NCI-H2196 treated with DMSO at 0.1 percent for 48 hours (cell line): ENCODE results near the gene FAM216B.
"Not testable (repeated sequence)": the region's sequence is repeated elsewhere in the genome, so short reads cannot be mapped to it uniquely, and the experiment has no call there.

Experiments
- DNase-seq: peaks from one replicate; lab custom pipeline; 2025; ENCODE audit not compliant: unreplicated experiment; lab: John Stamatoyannopoulos, UW

Gene FAM216B

DNA sequence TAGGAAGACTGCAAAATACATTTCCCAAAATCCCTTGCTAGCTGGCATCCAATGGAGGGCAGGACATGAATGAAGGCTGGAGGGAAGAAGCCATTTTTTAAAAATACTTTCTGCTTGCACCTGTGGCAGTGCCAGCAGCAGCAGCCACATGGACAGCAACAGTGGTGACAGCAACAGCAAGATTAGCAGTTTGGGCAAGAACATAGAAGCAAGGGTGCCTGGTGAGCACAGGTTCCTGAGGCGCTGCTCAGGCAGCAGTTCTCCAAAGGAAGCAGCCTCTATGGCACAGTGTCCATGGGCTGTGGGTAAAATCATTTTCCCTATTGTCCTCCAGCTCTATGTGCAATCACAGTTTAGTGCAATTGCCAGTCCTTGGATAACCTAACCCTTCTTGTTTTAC is 1.3 kb upstream of the FAM216B start:
- DNase-seq = no peak

DNA sequence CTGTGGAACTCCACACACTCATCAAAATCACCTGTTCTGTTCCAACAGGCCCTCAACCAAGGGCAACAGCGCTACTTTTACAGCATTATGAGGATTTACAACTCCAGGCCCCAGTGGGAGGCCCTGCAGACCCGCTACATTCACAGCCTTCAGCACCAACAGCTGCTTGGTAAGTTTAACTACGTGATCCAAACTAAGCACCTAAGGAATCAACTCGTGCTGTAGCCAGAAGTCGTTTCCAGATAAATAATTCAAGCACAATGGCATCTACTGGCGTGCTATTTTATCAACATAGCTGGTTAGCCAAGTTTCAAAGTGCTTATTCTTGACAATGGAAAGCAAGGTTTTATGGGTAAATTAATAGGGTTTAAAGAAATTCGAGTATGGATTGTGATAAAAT is 5.3 kb downstream of the FAM216B start:
- no peak for DNase-seq

DNA sequence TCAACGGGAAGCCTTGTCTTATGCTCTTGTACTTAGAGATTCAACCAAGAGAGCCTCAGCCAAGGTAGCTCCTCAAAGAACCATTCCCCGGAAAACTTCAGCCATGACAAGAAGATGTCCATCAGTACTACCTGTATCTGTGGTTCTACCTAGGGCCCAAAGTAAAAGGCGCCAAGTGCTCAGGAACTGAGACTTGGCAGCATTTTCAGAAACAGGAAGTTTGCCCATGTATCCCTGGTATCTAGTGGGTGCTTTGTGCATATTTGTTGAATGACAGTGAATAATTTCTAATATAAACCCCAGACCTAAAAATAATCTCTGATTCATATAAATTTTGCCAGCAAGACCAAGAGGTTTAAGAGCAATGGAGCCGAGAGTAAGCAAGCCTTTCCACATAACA is 7.2 kb downstream of the FAM216B start:
- no peak for DNase-seq

- no peak for DNase-seq
Observed at GRCh38 chr13:42792154-42792553, 10.8 kb downstream of the FAM216B start.

GRCh38 chr13:42794577-42795275 is 13.3 kb downstream of the FAM216B start:
- no peak for DNase-seq

- no peak for DNase-seq
Observed at GRCh38 chr13:42795666-42796065, 14.3 kb downstream of the FAM216B start.

GRCh38 chr13:42796747-42797356 is 15.5 kb downstream of the FAM216B start:
- no peak for DNase-seq

DNA sequence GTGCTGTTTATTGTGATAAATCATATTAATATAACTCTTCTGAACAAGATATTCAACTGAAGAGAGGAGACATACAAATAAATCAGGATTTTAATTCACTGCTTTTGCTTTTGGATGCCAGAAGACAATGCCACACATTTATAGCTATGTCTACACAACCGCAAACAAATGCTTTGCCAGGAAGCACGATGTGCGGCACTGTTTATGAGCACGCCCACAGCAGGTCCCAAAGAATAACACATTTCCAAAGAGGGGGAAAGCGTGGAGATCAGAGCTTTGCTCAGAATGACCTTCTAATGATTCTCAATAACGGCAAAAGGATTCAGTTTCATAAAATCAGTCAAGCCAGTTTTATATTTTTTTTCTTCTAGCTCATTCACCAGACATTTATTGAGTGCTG is 16.7 kb downstream of the FAM216B start:
- DNase-seq = no peak

- DNase-seq = no peak
Observed at GRCh38 chr13:42800109-42800643, 18.8 kb downstream of the FAM216B start.

GRCh38 chr13:42803563-42804204 is 22.3 kb downstream of the FAM216B start:
- no peak for DNase-seq

DNA sequence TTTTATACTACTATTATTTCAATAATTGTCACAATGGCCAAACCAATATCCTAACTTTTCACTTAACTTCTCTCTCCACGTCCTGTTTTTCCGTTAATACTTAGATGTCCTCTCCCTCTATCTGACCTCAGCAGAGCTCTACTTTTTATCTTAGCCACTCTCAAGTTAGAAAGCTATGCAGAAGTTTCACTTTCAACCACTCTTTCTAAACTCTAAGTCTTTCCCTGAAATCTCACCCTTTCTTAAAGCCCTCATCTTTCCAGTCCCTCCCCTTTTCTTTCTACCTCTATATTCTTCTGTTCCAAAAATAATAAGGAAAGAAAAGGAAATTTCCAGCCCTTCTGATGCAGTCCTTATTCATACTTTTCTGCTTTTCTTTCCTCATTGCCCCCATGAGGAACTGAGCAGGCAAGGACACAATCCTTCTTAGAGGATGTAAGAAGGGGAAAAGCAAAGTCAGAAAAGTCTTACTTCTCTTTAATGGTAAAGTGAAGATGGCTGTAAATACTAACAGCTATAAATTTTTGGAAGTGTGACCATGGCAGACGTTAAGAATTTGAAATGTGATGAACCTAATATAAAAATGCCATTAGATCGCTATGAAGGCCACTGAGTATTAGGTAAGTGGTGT is 23.0 kb downstream of the FAM216B start:
- no peak for DNase-seq

GRCh38 chr13:42807241-42807640 is 25.9 kb downstream of the FAM216B start:
- no peak for DNase-seq

- no peak for DNase-seq
Observed at GRCh38 chr13:42807866-42808265, 26.5 kb downstream of the FAM216B start.

DNA sequence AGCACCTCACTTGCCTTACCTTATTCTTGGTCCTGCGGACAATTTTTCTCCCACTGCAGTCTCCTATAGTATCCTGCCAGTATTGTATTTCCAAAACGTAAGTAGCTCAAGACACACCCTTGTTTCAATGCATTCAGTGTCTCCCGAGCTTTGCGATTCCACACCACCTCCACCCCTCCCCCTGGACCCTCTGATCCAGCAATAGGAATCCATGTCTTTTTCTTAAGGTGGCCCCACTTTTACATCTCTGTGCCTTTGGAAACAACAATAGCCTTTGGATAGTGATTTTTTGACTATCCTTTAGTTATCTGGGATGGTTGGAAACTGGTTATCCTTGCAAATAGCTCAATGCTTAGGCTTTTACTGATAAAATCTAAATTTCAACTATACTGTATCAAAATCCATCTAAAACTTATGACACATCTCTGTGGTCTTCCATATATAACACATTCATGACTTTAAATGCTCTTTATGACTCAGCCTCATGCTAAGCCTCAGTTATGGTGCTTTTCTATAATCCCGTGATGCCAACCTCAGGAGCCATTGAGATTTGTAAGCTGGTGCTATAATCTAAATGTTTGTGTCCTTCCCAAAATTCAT is 27.1 kb downstream of the FAM216B start:
- no peak for DNase-seq

DNA sequence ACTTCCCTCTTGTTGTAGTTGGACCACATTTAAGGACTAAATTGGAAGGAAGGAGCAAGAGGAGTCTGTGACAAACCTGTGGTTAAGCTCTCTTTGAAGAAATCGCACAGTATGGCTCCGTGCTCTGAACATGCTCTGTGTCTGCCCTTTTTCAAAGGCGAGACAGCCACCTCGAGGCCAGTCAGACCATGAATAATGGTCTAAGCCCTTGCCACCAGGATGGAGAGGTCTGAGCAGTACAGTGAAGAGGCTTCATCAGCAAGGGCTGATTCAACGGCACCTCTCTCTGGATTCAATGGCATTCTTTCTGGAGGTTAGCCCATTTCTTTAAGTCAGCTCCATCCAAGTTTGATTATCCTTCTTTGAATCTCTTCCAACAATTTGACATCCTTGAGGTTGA is 30.9 kb downstream of the FAM216B start:
- DNase-seq = no peak

DNA sequence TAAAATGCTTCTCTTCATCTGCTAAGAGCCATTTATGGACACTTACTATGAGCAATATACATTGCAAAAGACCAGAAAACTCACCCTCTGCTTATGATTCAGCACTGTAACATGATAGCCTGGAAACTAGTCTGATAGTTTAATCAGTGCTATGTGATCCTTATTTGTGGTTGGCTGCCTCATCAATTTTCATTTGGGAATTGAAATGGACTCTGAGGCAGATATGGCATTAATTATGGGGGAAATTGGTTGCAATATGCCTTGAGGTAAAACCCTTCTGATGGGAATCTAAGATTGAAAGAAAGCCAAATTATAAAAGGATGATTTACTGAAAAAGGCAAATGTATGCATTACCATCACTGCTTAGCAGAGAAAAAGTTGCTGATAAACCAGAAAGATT is 33.5 kb downstream of the FAM216B start:
- DNase-seq = no peak

- DNase-seq = no peak
Observed at GRCh38 chr13:42815681-42816080, 34.3 kb downstream of the FAM216B start.

GRCh38 chr13:42816538-42816937 is 35.2 kb downstream of the FAM216B start:
- DNase-seq = no peak

DNA sequence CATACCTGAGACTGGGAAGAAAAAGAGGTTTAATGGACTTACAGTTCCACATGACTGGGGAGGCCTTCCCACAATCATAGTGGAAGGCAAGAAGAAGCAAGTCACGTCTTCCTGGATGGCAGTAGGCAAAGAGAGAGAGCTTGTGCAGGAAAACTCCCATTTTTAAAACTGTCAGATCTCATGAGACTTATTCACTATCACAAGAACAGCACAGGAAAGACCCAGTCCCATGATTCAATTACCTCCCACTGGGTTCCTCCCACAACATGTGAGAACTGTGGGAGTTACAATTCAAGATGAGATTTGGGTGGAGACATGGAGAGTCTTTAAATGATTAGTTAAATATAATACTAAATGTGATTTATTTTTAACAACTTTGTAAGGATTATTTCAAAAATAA is 38.3 kb downstream of the FAM216B start:
- not testable (repeated sequence) for DNase-seq

DNA sequence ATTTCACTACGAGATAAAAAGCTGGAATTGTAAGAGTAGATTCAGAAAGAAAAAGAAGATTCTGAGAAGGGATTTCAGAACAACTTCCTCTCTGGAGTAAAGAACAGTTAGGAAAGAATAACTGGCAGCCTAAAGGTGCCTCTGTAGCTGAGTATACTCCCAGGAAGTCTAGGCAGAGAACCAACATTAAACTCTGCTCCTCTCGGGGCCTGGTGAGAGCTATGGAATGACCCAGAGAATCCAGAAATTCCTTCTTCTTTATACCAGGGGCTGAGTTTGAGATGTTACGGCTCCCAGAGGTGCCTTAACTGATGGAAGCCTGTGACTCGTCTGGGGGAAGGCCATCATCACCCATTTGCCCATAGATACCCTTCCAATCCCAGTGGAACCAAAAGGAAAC is 39.1 kb downstream of the FAM216B start:
- no peak for DNase-seq

DNA sequence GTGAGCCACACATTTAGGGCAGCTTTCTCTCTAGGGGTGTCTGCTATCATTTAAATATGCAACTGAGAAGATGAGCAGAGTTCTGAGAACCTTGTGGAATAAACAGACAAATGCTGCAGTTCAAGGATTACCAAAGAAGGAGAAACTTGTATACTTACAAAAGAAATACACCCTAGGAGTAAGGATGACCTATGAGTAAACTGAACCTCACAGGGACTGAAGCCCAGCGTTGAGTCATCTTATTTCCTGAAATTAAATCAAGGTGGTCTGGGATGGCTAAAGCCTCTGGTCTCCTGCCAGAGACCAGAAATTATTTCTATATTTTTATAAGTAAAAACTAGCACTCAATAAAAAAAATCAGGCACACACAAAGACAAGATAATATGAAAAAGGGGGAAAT is 40.1 kb downstream of the FAM216B start:
- DNase-seq = no peak
